Mesendoderm (in vitro differentiated cells): ENCODE results near the gene AHNAK2. TPM values are rescaled to one million over a fixed set of nuclear protein-coding genes. Genes with fewer than 3 reads are reported as not detected.
"Not testable (repeated sequence)": the region's sequence is repeated elsewhere in the genome, so short reads cannot be mapped to it uniquely, and the experiment has no call there.

Experiments used
- DNase-seq: peaks from one replicate; pipeline ENCODE4 v3.0.0; 2013
- H2AK5ac ChIP-seq: 2 replicates; pipeline ENCODE4 v1.6.1; 2013; ENCODE audit warnings: low read length, inconsistent platforms
- H2BK120ac ChIP-seq: 2 replicates; pipeline ENCODE4 v1.6.1; 2013; ENCODE audit warnings: low read depth, mild to moderate bottlenecking, low read length, moderate library complexity, mixed read lengths
- H2BK15ac ChIP-seq: replicated peaks from 2 replicates; pipeline ENCODE4 v1.6.1; 2013; ENCODE audit warnings: low read depth, mild to moderate bottlenecking, moderate library complexity
- H2BK5ac ChIP-seq: 2 replicates; pipeline ENCODE4 v1.6.1; 2013; ENCODE audit warnings: low read length, inconsistent platforms
- H3K18ac ChIP-seq: 2 replicates; pipeline ENCODE4 v1.6.1; 2013; ENCODE audit warnings: mild to moderate bottlenecking, low read length, mixed read lengths
- H3K23ac ChIP-seq: one replicate; pipeline ENCODE4 v1.6.1; 2013; ENCODE audit warnings: low read length
- H3K27ac ChIP-seq: 2 replicates; pipeline ENCODE4 v1.5.1; 2013; ENCODE audit warnings: low read depth, mild to moderate bottlenecking, inconsistent platforms, low read length, moderate library complexity
- H3K27me3 ChIP-seq: 2 replicates; pipeline ENCODE4 v1.6.1; 2013; ENCODE audit warnings: low read length, control low read depth, mild to moderate bottlenecking, inconsistent platforms; ENCODE audit not compliant: insufficient read depth, poor library complexity
- H3K36me3 ChIP-seq: 2 replicates; pipeline ENCODE4 v1.6.1; 2013; ENCODE audit warnings: low read length, inconsistent platforms; ENCODE audit not compliant: control insufficient read depth, insufficient read depth
- H3K4ac ChIP-seq: one replicate; pipeline ENCODE4 v1.6.1; 2013; ENCODE audit warnings: low read depth, mild to moderate bottlenecking, low read length, moderate library complexity
- H3K4me1 ChIP-seq: 2 replicates; pipeline ENCODE4 v1.6.1; 2013; ENCODE audit warnings: low read depth, low read length, inconsistent platforms; ENCODE audit not compliant: control insufficient read depth
- H3K4me2 ChIP-seq: 2 replicates; pipeline ENCODE4 v1.6.1; 2013; ENCODE audit warnings: low read length
- H3K4me3 ChIP-seq: 2 replicates; pipeline ENCODE4 v1.5.1; 2013; ENCODE audit warnings: mild to moderate bottlenecking, low read length
- H3K56ac ChIP-seq: one replicate; pipeline ENCODE4 v1.6.1; 2013; ENCODE audit warnings: low read length
- H3K79me1 ChIP-seq: 2 replicates; pipeline ENCODE4 v1.6.1; 2013; ENCODE audit warnings: low read length, inconsistent platforms
- H3K79me2 ChIP-seq: 2 replicates; pipeline ENCODE4 v1.6.1; 2013; ENCODE audit warnings: mild to moderate bottlenecking, low read length; ENCODE audit not compliant: control insufficient read depth, insufficient read depth
- H3K9ac ChIP-seq: 2 replicates; pipeline ENCODE4 v1.6.1; 2013; ENCODE audit warnings: low read length, inconsistent platforms
- H4K5ac ChIP-seq: one replicate; pipeline ENCODE4 v1.6.1; 2013; ENCODE audit warnings: low read length
- H4K8ac ChIP-seq: one replicate; pipeline ENCODE4 v1.6.1; 2013; ENCODE audit warnings: low read depth, mild to moderate bottlenecking, control low read depth, low read length, moderate library complexity
- WGBS: extraction: QIAGEN DNeasy Blood & Tissue Kit; methylation state at CpG from one replicate; pipeline ENCODE4 v1.1.7; 2013; ENCODE audit warnings: low lambda C conversion rate, missing lambda C conversion rate; ENCODE audit not compliant: insufficient coverage; ENCODE audit errors: extremely low coverage; 5-methylcytosine and 5-hydroxymethylcytosine counted together
- polyA plus RNA-seq, 2 experiments: library from polyadenylated mRNA; stranded (reverse); fragments of 200-250 nt; gene quantifications; one replicate each; pipeline ENCODE4 v1.2.3, GENCODE V29; 2013

The AHNAK2 gene
- 0.17 TPM for polyA plus RNA-seq (2013, experiment 1 of 2)
- 0.21 TPM for polyA plus RNA-seq (2013, experiment 2 of 2)

- Histone ChIP-seq H3K9ac (peak within 1 kb of the TSS; percentile 58), H3K23ac (peak within 1 kb of the TSS; percentile 45), H2BK120ac (no peak within 1 kb of the TSS), H3K27me3 (no peaks in the 10 kb centered on the region), H3K79me2 (no peaks in the 10 kb centered on the region), H4K8ac (no peak within 1 kb of the TSS), H3K4ac (no peak within 1 kb of the TSS), H3K56ac (peak within 1 kb of the TSS; percentile 73), H3K4me2 (peak within 1 kb of the TSS; percentile 75), H2BK5ac (no peak within 1 kb of the TSS), H3K4me1 (no peaks in the 10 kb centered on the region), H2BK15ac (no peak within 1 kb of the TSS), H3K79me1 (no peaks in the 10 kb centered on the region), H4K5ac (no peak within 1 kb of the TSS), H3K4me3 (no peak within 1 kb of the TSS), H2AK5ac (no peak within 1 kb of the TSS), H3K18ac (no peak within 1 kb of the TSS), H3K27ac (no peak within 1 kb of the TSS), H3K36me3 (no peaks in the 10 kb centered on the region)
- DNase-seq: peak; percentile 87
- no CpG with 5 or more reads among the region's 111 CpGs for WGBS
These were observed at the start of gene AHNAK2 for GRCh38 chr14:104977681-104978653. Gene AHNAK2, minus strand, starts transcription at chr14:104978374. Its CDS starts 137 bp downstream, at chr14:104978237.

- not testable (repeated sequence) for H3K9ac ChIP-seq, H2BK15ac ChIP-seq, DNase-seq, H3K23ac ChIP-seq, H3K27me3 ChIP-seq, H3K56ac ChIP-seq, H3K79me2 ChIP-seq, H4K8ac ChIP-seq, H2BK5ac ChIP-seq, H3K18ac ChIP-seq, H3K4me2 ChIP-seq, H3K79me1 ChIP-seq, H3K27ac ChIP-seq, H4K5ac ChIP-seq, H3K36me3 ChIP-seq, H3K4me3 ChIP-seq, H3K4ac ChIP-seq, H2AK5ac ChIP-seq, H2BK120ac ChIP-seq, H3K4me1 ChIP-seq
- WGBS: no CpG with 5 or more reads among the region's 4 CpGs
These were observed 49.5 kb upstream of the AHNAK2 start for GRCh38 chr14:105027718-105028117.

GRCh38 chr14:105026802-105027563 lies 48.8 kb upstream of the AHNAK2 start:
- Histone ChIP-seq H2BK120ac (no peak overlapping the region), H3K27ac (no peak overlapping the region), H3K9ac (no peak overlapping the region), H3K4me1 (no peaks in the 10 kb centered on the region), H3K23ac (no peak overlapping the region), H3K36me3 (no peaks in the 10 kb centered on the region), H3K79me2 (no peaks in the 10 kb centered on the region), H2BK5ac (no peak overlapping the region), H2AK5ac (no peak overlapping the region), H3K4me2 (no peak overlapping the region), H4K8ac (no peak overlapping the region), H2BK15ac (no peak overlapping the region), H3K4ac (no peak overlapping the region), H3K18ac (no peak overlapping the region), H3K56ac (no peak overlapping the region), H4K5ac (no peak overlapping the region), H3K79me1 (no peaks in the 10 kb centered on the region), H3K27me3 (no peaks in the 10 kb centered on the region), H3K4me3 (no peak overlapping the region)
- no peak for DNase-seq
- no CpG with 5 or more reads among the region's 1 CpG for WGBS

- Histone ChIP-seq H2BK120ac (no peak overlapping the region), H4K8ac (no peak overlapping the region), H3K79me2 (no peaks in the 10 kb centered on the region), H3K27me3 (no peaks in the 10 kb centered on the region), H3K36me3 (no peaks in the 10 kb centered on the region), H3K27ac (no peak overlapping the region), H3K79me1 (no peaks in the 10 kb centered on the region), H3K56ac (no peak overlapping the region), H4K5ac (no peak overlapping the region), H3K4me3 (no peak overlapping the region), H3K18ac (no peak overlapping the region), H3K9ac (no peak overlapping the region), H3K23ac (no peak overlapping the region), H3K4ac (no peak overlapping the region), H2BK5ac (no peak overlapping the region), H2BK15ac (no peak overlapping the region), H3K4me2 (no peak overlapping the region), H2AK5ac (no peak overlapping the region), H3K4me1 (no peaks in the 10 kb centered on the region)
- DNase-seq: no peak
- WGBS: no CpG with 5 or more reads among the region's 16 CpGs
These were observed 48.0 kb upstream of the AHNAK2 start for GRCh38 chr14:105026033-105026785.

- Histone ChIP-seq H3K36me3 (no peaks in the 10 kb centered on the region), H3K18ac (no peak overlapping the region), H3K79me2 (peaks cover 2% of the 10 kb centered on the region), H4K5ac (no peak overlapping the region), H3K27ac (no peak overlapping the region), H3K23ac (no peak overlapping the region), H3K4ac (no peak overlapping the region), H3K4me3 (no peak overlapping the region), H2BK120ac (no peak overlapping the region), H3K79me1 (no peaks in the 10 kb centered on the region), H4K8ac (no peak overlapping the region), H3K4me1 (no peaks in the 10 kb centered on the region), H3K4me2 (no peak overlapping the region), H2AK5ac (no peak overlapping the region), H3K56ac (no peak overlapping the region), H3K27me3 (no peaks in the 10 kb centered on the region), H2BK15ac (no peak overlapping the region), H3K9ac (no peak overlapping the region), H2BK5ac (no peak overlapping the region)
- no CpG with 5 or more reads among the region's 6 CpGs for WGBS
- DNase-seq: no peak
These were observed 47.3 kb upstream of the AHNAK2 start for GRCh38 chr14:105025429-105025828.
